ENCODE data around the gene RSPH9.

DNA sequence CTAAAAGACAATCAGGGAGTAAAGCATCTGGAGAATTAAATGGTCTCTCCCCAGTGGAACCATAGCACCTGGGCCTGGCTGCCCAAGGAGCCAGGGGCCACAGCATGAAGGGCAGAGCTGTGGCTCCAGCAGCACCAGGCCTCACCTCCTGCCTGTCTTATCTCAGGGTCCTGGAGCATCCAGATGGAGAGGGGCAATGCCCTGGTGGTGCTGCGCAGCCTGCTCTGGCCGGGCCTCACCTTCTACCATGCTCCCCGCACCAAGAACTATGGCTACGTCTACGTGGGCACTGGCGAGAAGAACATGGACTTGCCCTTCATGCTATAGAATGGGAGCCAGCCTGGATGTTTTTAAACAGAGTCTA lies 25.8 kb downstream of the RSPH9 start:
- no peak for TF ChIP-seq CTCF (IDR thresholded peaks at IDR 0.05)
- TF ChIP-seq POLR2A (IDR thresholded peaks at IDR 0.05) = no peak
- no peak for TF ChIP-seq POLR2AphosphoS5 (IDR thresholded peaks at IDR 0.05)
- TF ChIP-seq EP300 (IDR thresholded peaks at IDR 0.05) = no peak

All from suprapubic skin (tissue), 4 donors.